ENCODE results near the gene ACAA2.
"Not testable (repeated sequence)": the region's sequence is repeated elsewhere in the genome, so short reads cannot be mapped to it uniquely, and the experiment has no call there.

Gene ACAA2

DNA sequence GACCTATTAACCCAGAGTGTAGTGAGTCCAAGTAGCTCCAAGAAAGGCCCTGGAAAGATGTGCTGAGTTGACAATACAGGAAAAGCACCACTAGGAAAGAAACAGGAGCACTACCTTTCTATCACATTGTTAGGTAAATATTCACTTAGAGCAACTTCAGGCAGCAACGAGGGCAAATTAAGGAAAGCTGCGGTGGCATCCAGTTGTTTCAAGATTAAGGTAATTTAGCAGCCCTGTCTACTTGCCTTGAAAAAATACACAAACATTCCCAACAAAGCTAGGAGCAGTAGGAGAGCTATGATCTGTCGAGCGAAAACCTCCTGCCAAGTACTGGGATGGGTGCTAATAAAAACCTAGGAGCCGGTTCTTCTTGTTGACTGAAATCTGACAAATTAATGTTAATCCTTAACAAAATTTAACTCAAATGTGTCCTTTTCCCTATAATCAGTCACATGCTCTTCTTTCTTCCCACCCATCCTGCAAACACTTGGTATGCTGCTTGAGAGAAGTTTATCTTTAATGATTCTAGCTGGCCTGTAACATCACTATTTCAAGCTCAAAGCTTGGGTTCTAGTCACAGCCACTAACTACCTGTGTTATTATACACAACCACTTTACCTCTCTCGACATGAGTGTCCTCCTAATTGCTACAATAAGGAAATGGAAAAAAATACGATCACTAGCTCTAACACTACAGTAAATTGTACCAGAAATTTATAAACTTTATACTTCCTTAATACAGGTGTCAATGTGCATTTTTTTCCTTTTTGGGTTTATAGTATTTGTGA, 2.0 kb downstream of the ACAA2 start:
- no peak for DNase-seq

DNA sequence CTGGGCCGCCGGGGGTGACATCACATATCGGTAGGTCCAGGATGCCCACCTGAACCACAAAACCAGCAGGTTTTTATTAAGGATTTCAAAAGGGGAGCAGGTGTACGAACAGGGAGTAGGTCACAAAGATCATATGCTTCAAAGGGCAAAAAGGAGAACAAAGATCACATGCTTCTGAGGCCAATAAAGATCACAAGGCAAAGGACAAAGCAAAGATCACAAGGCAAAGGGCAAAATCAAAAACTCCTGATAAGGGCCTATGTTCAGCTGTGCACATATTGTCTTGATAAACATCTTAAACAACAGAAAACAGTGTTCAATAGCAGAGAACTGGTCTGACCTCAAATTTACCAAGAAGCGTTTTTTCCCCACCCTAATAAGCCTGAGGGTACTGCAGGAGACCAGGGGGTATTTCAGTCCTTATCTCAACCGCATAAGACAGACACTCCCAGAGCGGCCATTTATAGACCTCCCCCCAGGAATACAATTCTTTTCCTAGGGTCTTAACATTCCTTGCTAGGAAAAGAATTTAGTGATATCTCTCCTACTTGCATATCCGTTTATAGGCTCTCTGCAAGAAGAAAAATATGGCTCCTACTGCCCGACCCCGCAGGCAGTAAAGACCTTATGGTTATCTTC, 4.7 kb downstream of the ACAA2 start:
- not testable (repeated sequence) for DNase-seq

DNA sequence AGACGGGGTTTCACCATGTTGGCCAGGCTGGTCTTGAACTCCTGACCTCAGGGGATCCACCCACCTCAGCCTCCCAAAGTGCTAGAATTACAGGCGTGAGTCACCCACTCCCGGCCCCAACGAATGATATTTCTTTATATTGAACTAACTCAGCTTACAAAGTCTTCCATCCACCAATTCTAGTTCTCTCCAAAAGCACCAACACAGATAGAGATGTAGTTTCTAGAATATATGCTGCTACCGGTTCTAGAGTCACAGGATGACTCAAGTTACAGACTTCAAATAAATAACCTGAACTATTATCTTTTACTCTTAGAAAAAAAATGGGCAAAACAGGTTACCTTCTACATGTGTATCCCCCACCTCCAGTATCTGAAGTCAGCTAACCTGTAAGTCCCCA, 9.2 kb downstream of the ACAA2 start:
- DNase-seq = no peak

DNA sequence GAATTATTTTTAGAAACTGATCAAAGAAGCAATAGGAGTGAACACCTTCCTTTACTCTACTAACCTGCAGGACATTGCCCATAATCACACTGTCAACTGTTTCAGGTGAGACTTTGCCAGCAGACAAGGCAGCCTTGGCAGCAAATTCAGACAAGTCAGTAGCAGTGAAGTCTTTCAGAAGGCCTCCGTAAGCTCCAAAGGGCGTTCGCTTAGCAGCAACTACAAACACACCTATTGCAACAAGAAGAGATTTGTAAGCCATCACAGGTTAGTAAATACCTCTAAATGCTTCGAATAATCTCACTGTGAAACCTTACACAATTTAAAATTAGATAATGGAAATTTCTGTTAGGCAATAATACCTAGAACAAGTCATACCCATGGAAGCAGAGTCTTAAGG, 10.7 kb downstream of the ACAA2 start:
- DNase-seq = no peak

GRCh38 chr18:49800491-49800890, 12.8 kb downstream of the ACAA2 start:
- not testable (repeated sequence) for DNase-seq

GRCh38 chr18:49799806-49800205, 13.5 kb downstream of the ACAA2 start:
- not testable (repeated sequence) for DNase-seq

DNA sequence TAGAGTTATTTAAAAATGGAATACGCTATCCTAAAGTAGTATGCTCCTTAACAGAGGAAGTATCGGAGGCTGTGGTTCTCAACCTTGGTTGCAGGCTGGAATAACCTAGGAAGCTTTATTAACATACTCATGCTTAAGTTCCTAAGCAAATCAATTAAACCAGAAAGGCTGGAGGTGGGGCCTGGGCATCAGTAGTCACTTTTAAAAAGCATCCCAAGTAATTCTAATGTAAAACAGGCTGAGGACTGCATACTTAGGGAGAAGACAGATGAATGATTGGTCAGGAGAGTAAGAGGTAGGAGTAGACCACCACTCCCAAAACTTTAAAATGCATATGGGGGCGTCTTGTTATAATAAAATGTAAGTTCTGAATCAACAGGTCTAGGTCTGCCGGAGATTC, 15.3 kb downstream of the ACAA2 start:
- no peak for DNase-seq

GRCh38 chr18:49795612-49796552, 17.5 kb downstream of the ACAA2 start:
- DNase-seq = no peak

DNA sequence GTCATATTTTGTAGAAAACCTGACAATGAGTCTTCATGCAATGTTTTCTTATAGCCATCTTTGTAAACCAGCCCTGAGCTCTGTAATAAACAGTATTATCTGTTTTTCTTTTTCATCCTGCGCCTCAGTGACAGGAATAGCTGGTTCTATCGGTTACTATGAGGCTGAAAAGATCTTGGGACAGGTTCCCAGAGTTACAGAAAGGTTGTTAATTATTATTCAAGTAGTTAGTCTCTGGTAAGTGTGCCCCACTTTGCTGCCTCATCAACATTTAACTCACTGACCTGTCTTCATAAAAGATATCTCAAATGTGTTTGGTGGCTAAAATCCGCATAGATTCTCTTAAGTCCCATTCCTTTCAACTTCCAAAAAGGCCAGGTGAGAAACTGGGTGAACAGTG, 18.6 kb downstream of the ACAA2 start:
- DNase-seq = no peak

- DNase-seq = not testable (repeated sequence)
These were observed 23.7 kb downstream of the ACAA2 start for GRCh38 chr18:49789560-49790134.

DNA sequence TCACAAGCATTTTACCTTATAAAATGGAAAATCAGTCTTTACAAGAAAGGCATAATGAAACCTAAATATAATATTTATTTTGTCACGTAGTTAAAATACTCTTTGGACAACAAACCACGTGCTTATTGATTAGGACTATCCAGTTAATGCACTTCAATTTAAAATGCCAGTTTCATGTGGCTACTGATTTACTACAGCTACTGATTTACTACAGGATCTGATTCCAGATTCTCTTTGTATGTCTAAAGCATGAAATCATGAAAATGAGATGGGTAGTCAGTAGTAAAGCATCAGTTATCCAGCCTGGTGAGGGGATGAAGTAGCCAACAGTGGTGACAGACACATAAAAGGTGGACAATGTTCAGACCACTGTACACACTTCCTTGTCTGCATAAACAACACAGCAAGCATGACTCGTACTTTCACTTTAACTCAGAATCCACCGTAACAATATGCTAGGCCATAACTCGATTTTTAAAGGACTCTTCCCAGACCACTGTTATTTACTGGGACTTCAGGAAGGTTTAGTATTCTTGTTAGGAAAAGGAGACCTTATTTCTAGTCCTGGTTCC, 24.9 kb downstream of the ACAA2 start:
- DNase-seq = no peak

DNA sequence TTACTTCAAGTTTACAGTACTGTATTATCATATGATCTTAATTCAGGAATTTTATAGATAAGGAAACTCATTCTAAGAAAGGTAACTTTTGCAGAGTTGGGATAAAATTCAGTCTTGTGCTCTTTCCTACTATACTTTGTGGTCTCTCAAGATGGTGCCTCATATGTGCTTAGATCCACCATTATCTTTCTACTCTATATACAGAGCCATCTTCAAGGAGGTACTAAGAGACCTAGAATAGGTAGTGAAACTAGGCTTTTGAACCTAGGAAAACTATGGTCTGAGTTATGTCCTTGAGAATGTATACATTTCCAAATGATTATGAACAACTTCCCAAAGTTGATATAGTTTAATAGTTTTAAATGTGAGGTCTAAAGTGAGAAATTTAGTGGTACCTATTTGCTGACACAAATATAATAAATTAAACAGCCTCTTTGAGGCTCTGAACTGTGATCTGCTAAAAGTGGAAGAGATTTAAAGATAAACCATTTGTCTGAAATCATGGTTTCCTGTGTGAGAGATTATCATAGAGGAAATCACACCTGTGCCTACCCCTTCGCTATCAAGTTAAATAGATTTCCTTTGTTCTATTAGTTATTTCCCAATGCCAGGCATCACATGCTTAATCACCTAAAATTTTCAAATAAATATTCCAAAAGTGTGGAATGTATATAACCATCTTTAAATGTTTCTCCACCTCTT, 27.2 kb downstream of the ACAA2 start:
- DNase-seq = no peak

- DNase-seq = no peak
These were observed 28.7 kb downstream of the ACAA2 start for GRCh38 chr18:49784427-49785185.

DNA sequence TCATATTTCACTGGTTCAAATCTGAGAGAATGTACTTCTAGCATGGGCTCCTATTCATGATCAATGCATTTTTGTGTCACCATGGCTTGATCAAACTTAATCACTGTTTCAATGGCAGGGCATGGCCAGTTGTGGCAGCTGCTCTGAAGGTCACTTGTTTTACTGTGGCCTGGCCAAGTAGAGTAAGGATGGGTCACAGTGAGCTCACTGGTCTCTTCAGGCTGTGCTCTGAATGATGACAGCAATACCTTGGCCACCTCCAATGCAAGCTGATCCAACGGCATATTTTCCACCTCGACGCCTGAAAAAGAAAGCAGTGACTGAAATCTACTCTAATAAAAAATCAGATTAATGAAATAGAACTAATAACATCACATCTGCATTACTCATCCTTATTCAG, 29.7 kb downstream of the ACAA2 start:
- not testable (repeated sequence) for DNase-seq

GRCh38 chr18:49778826-49779465, 34.4 kb downstream of the ACAA2 start:
- DNase-seq = no peak

DNA sequence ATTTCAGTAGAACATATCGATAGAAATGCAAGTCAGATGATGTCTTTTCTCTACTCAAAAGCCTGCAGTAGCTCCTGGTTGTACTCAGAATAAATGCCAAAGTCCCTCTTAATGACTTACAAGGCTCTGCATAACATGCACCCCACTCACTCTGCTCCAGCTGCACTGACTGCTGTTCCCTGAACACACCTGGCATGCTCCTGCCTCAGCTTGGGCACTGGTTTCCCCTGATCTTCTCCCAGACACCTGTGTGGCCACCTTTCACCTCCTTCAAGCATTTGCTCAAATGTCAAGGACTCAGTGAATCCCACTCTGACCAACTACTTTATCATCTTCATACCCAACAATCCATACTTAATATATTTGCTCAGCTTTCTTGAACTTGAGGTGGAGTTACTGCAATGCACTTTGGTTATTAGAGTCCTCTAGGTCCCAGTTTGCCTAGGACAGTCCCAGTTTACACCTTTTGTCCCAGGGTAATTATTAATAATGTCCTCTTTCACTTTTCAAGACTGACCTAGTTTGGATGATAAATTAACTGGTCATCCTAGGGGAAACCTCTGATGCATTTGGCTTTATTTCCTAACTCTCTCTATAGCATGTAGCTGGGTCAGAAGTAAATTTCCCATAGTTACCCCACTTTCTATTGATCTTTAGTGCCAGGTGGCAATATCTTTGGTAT, 44.1 kb downstream of the ACAA2 start:
- no peak for DNase-seq

- DNase-seq = no peak
These were observed 45.3 kb downstream of the ACAA2 start for GRCh38 chr18:49768051-49768391.

- no peak for DNase-seq
These were observed 46.0 kb downstream of the ACAA2 start for GRCh38 chr18:49767111-49768050.

- DNase-seq = no peak
These were observed 46.7 kb downstream of the ACAA2 start for GRCh38 chr18:49766646-49767045.
